SK-N-MC (cell line): ENCODE results near the gene RYR2.

Experiments
- DNase-seq: peaks from one replicate; pipeline ENCODE4 v3.0.0-alpha.2; 2011; ENCODE audit warnings: low read depth, low spot score
- H3K27ac ChIP-seq: fragments of 200-600 bp; sonication (generic); 2 replicates; pipeline ENCODE4 v1.5.1; 2016; ENCODE audit warnings: mixed run types
- H3K36me3 ChIP-seq: fragments of 200-600 bp; sonication (generic); 2 replicates; pipeline ENCODE4 v1.6.1; 2017; ENCODE audit warnings: antibody characterized with exemption, low read length, mixed read lengths; ENCODE audit not compliant: insufficient read depth
- H3K4me3 ChIP-seq: fragments of 200-600 bp; sonication (generic); 2 replicates; pipeline ENCODE4 v1.5.1; 2016
- H3K9ac ChIP-seq: fragments of 200-600 bp; sonication (generic); 2 replicates; pipeline ENCODE4 v1.8.0; 2017; ENCODE audit warnings: mixed run types, mixed read lengths; ENCODE audit not compliant: insufficient read length
- H3K9me3 ChIP-seq: fragments of 200-600 bp; sonication (generic); 2 replicates; pipeline ENCODE4 v1.6.1; 2017; ENCODE audit warnings: low read depth, mild to moderate bottlenecking, antibody characterized with exemption, low read length, moderate library complexity, mixed read lengths
- EZH2 ChIP-seq: fragments of 200-600 bp; sonication (generic); IDR thresholded peaks from one replicate; pipeline ENCODE4 v1.6.1; 2017; ENCODE audit warnings: antibody characterized with exemption
- FOXP2 ChIP-seq: optimal IDR thresholded peaks from 2 replicates; pipeline ENCODE3; 2011; ENCODE audit warnings: mild to moderate bottlenecking, moderate library complexity; ENCODE audit not compliant: insufficient read depth; ENCODE audit errors: extremely low read length, control extremely low read depth
- POLR2AphosphoS5 ChIP-seq: IDR thresholded peaks from 2 replicates; pipeline ENCODE4 v1.6.1; 2012; ENCODE audit warnings: mild to moderate bottlenecking, low read depth, low read length, borderline replicate concordance

Gene RYR2

GRCh38 chr1:237074371-237075117 lies 32.6 kb downstream of the RYR2 start:
- no peaks in the 10 kb centered on the region for H3K36me3 ChIP-seq
- H3K27ac ChIP-seq, result no peak overlapping the region
- no peaks in the 10 kb centered on the region for H3K9me3 ChIP-seq
- H3K9ac ChIP-seq, result no peak overlapping the region
- no peak for DNase-seq
- TF ChIP-seq FOXP2 (no peak), POLR2AphosphoS5 (no peak), EZH2 (no peak)
- no peak overlapping the region for H3K4me3 ChIP-seq

- DNase-seq, result no peak
- H3K4me3 ChIP-seq, result no peak overlapping the region
- TF ChIP-seq POLR2AphosphoS5, result no peak
- TF ChIP-seq EZH2, result no peak
- TF ChIP-seq FOXP2, result no peak
- H3K27ac ChIP-seq, result peak overlapping the region; percentile 76
- no peaks in the 10 kb centered on the region for H3K36me3 ChIP-seq
- peak overlapping the region; percentile 38 for H3K9ac ChIP-seq
- H3K9me3 ChIP-seq, result no peaks in the 10 kb centered on the region
Measured at GRCh38 chr1:237084341-237085077, 42.5 kb downstream of the RYR2 start.

- Histone ChIP-seq H3K9ac (no peak overlapping the region), H3K9me3 (no peaks in the 10 kb centered on the region), H3K36me3 (no peaks in the 10 kb centered on the region), H3K27ac (no peak overlapping the region), H3K4me3 (no peak overlapping the region)
- TF ChIP-seq EZH2 (no peak), POLR2AphosphoS5 (no peak), FOXP2 (no peak)
- no peak for DNase-seq
Measured at GRCh38 chr1:237091691-237092090, 49.7 kb downstream of the RYR2 start.

GRCh38 chr1:237093691-237094090 lies 51.7 kb downstream of the RYR2 start:
- no peak for DNase-seq
- TF ChIP-seq EZH2, result no peak
- no peak for TF ChIP-seq POLR2AphosphoS5
- no peak for TF ChIP-seq FOXP2
- Histone ChIP-seq H3K9me3 (no peaks in the 10 kb centered on the region), H3K9ac (no peak overlapping the region), H3K36me3 (no peaks in the 10 kb centered on the region), H3K27ac (no peak overlapping the region), H3K4me3 (no peak overlapping the region)

- Histone ChIP-seq H3K9me3 (no peaks in the 10 kb centered on the region), H3K27ac (no peak overlapping the region), H3K36me3 (no peaks in the 10 kb centered on the region), H3K9ac (no peak overlapping the region), H3K4me3 (no peak overlapping the region)
- no peak for DNase-seq
- TF ChIP-seq POLR2AphosphoS5, result no peak
- no peak for TF ChIP-seq EZH2
- TF ChIP-seq FOXP2, result no peak
Measured at GRCh38 chr1:237098541-237098940, 56.6 kb downstream of the RYR2 start.

- Histone ChIP-seq H3K9ac (no peak overlapping the region), H3K27ac (no peak overlapping the region), H3K4me3 (no peak overlapping the region), H3K9me3 (no peaks in the 10 kb centered on the region), H3K36me3 (no peaks in the 10 kb centered on the region)
- TF ChIP-seq POLR2AphosphoS5 (no peak), EZH2 (no peak)
- DNase-seq, result no peak
Measured at GRCh38 chr1:237103021-237103420, 61.0 kb downstream of the RYR2 start.

- no peaks in the 10 kb centered on the region for H3K36me3 ChIP-seq
- H3K27ac ChIP-seq, result no peak overlapping the region
- H3K9me3 ChIP-seq, result no peaks in the 10 kb centered on the region
- TF ChIP-seq EZH2, result no peak
- TF ChIP-seq POLR2AphosphoS5, result no peak
- no peak for TF ChIP-seq FOXP2
- no peak overlapping the region for H3K4me3 ChIP-seq
- DNase-seq, result no peak
- H3K9ac ChIP-seq, result no peak overlapping the region
Measured at GRCh38 chr1:237104096-237104495, 62.1 kb downstream of the RYR2 start.

- TF ChIP-seq POLR2AphosphoS5 (no peak), EZH2 (no peak), FOXP2 (no peak)
- no peak for DNase-seq
- H3K36me3 ChIP-seq, result no peaks in the 10 kb centered on the region
- no peak overlapping the region for H3K4me3 ChIP-seq
- H3K27ac ChIP-seq, result no peak overlapping the region
- H3K9ac ChIP-seq, result no peak overlapping the region
- H3K9me3 ChIP-seq, result no peaks in the 10 kb centered on the region
Measured at GRCh38 chr1:237105826-237106225, 63.8 kb downstream of the RYR2 start.

- no peak for DNase-seq
- TF ChIP-seq POLR2AphosphoS5 (no peak), EZH2 (no peak), FOXP2 (no peak)
- no peak overlapping the region for H3K27ac ChIP-seq
- no peak overlapping the region for H3K4me3 ChIP-seq
- H3K36me3 ChIP-seq, result no peaks in the 10 kb centered on the region
- no peak overlapping the region for H3K9ac ChIP-seq
- no peaks in the 10 kb centered on the region for H3K9me3 ChIP-seq
Measured at GRCh38 chr1:237108297-237109040, 66.5 kb downstream of the RYR2 start.
